Measurements from ENCODE around the gene ERICH4. TPM values are rescaled to one million over a fixed set of nuclear protein-coding genes. Genes with fewer than 3 reads are reported as not detected.
A peak's percentile ranks its signal among the peaks of the same experiment; 100 is the strongest.
"Not testable (repeated sequence)": the region's sequence is repeated elsewhere in the genome, so short reads cannot be mapped to it uniquely, and the experiment has no call there.

ERICH4 gene
- polyA plus RNA-seq, 4 donors = 2.3 to 6.3 (median 5.0) TPM

DNA sequence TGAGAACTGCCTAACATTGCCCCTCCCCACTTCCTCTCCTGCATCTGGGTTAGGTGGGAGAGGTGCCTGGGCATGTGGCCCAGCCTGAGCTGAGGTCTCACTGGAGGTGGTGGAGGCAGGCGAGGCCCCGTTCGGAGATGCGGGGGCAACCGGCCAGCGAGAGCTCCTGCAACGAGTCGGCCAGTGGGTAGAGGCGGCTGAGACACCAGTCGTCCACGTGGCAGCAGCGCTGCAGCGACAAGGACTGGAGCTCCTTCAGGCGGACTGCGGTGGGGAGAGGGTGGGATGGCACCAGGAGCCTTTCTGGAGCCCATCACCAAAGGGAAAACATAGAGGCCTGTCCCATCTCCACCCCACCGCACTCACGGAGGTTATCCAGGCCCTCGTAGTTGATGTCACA lies 9.8 kb upstream of the ERICH4 start:
- no peak for DNase-seq (ENCODE audit: low read depth in 4 of 4, low spot score in 3 of 4)

DNA sequence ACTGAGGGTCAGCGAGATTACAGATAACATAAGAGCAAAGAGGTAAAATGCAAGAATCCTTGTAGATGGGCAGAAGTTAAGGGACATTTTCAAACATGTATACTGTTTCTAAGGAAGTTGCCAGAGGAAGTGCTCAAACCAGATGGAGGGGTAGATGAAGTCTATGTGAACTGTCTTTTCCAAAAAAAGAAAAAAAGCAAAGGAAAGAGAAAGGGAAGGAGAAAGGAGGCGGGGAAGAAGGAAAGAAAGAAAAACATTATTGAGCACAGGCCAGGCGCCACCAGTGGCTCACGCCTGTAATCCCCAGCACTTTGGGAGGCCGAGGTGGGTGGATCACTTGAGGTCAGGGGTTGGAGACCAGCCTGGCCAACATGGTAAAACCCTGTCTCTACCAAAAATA lies 8.5 kb upstream of the ERICH4 start:
- no peak for DNase-seq (ENCODE audit: low read depth in 4 of 4, low spot score in 3 of 4)

DNA sequence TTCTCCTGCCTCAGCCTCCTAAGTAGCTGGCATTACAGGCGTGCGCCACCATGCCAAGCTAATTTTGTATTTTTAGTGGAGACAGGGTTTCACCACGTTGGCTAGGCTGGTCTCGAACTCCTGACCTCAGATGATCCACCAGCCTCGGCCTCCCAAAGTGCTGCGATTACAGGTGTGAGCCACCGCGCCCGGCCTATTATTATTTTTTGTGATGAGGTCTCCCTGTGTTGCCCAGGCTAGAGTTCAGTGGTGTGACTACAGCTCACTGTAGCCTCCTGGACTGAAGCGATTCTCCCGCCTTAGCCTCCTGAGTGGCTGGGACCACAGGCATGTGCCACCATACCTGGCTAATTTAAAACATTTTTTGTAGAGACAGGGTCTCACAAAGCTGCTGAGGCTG lies 7.6 kb upstream of the ERICH4 start:
- DNase-seq (ENCODE audit: low read depth in 4 of 4, low spot score in 3 of 4) = not testable (repeated sequence)

DNA sequence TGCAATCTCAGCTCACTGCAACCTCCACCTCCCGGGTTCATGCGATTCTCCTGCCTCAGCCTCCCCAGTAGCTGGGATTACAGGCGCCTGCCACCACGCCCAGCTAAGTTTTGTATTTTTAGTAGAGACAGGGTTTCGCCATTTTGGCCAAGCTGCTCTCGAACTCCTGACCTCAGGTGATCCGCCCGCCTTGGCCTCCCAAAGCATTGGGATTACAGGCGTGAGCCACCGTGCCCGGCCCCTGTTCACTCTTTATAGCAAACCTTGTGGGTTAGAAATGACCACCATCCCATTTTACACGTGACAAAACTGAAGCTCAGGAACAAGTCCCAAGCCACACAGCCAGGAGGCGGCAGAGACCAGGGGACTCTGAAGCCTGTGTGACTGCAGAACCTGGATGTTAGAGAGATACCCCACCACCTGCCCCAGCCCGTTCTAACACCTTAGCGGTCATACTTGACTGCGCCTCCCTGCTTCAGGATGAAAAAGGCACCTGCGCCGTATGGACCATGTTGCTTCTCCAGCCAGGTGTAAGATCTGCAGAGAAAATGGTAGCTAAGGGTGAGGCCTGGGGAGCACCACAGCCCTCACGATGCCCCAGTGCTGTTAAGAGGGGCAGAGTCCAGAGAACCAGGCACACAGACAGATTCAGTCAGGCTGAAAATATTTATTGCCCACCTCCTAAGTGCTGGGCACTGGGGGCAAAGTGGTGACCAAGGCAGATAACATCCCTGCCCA lies 6.9 kb upstream of the ERICH4 start:
- DNase-seq (ENCODE audit: low read depth in 4 of 4, low spot score in 3 of 4) = no peak

DNA sequence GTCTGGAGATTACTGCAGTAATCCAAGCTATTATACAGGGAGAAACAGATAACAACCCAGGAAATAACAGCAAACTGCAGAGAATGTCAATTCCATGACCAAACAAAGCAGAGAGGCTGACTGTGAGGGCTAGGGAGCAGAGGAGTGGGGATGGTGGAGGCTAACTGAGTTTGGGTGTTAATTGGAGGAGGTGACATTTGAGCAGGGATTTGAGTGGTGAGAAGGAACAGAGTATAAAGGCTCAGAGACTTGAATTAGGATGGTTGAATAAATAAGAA lies 6.3 kb upstream of the ERICH4 start:
- no peak for DNase-seq (ENCODE audit: low read depth in 4 of 4, low spot score in 3 of 4)

DNA sequence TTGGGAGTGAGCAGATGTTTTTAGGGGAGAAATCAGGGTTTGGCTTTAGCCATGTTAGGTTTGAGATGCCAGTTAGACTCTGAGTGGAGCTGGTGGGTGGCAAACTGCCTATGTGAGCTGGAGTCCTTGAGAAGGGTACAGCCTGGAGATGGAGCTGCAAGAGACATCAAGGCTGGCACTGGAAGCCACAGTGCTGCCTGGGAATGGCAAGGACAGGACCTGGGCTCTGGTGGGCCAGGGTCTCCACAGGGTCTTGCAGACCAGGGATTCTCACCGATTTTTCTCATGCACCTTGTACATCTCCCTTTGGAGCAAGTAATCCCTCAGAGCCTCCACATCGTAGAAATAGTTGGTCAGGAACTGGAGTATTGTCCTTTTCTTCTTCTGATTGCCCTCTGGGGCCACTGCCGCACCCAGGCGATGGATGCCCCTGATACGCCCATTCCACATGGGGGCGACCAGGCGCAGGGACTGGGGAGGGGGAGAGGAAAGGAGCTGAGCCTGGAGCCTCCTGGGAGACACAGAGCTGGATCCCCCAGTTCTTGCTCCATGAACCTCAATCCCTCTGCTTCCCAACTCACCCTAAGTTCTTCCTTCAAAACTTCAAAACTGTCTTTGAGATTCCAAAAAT lies 4.9 kb upstream of the ERICH4 start:
- DNase-seq (ENCODE audit: low read depth in 4 of 4, low spot score in 3 of 4) = no peak

DNA sequence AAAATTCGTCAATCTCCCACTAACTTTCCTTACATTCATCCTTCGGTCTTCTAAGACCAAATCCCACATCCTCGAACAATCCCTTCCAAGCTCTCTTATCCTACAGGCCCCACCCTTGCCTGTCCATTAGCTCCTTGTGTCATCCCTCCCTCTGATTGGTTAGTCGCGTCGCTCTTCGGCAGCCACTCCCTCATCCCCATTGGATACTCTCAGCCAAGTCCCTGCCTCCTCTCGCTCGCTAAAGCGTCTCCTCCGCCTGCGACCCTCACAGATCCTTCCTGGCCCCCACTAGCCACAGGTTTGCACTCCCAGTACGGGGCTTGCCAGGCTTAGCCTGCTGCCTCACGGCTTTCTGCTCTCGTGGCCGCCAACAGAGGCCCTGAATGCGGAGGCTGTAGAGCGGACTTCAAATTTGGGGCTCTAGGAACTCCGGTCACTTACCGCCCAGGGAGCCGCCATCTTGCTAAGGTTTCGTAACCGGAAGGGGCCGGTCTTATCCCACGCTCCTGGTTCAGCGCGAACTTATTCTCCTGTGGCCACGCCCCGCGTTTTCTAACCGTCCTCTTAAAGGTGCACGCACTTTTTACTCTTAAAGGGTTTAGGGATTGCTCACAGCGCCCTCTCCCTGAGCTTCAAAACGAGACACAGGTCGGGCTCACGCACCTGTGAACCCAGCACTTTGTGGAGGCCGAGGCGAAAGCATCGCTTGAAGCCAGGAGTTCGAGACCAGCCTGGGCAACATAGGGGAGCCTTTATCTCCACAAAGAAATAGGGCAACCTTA lies 3.3 kb upstream of the ERICH4 start, which contains the start of gene DMAC2:
Gene DMAC2 (minus strand): TSS at position 472 of the 782 bp plus-strand sequence. CDS start 13 bp downstream, at position 459.
- DNase-seq (ENCODE audit: low read depth in 4 of 4, low spot score in 3 of 4) = peak; percentile 93 to 96 (median 94)

DNA sequence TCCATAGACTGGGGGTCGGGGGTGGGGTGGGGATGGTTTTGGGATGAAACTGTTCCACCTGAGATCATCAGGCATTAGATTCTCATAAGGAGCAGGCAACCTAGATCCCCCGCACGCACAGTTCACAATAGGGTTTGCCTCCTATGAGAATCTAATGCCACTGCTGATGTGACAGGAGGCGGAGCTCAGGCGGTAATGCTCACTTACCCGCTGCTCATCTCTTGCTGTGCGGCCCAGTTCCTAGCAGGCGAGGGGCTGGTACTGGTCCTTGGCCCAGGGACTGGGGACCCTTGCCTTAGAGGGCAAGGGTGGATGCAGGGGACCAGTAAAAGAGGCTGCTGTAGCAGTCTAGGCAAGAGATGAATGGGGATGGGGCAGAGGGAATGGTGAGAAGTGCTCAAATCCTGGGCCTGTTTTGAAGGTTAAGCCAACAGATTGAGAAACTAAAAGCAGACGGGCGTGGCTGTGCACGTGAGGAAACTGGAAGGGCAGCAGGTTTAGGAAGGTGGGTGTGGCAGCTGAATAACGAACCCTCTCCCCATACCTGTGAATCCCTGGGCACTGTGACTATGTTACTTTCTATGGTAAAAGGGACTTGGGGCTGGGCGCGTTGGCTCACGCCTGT lies 1.5 kb upstream of the ERICH4 start:
- DNase-seq (ENCODE audit: low read depth in 4 of 4, low spot score in 3 of 4) = no peak

DNA sequence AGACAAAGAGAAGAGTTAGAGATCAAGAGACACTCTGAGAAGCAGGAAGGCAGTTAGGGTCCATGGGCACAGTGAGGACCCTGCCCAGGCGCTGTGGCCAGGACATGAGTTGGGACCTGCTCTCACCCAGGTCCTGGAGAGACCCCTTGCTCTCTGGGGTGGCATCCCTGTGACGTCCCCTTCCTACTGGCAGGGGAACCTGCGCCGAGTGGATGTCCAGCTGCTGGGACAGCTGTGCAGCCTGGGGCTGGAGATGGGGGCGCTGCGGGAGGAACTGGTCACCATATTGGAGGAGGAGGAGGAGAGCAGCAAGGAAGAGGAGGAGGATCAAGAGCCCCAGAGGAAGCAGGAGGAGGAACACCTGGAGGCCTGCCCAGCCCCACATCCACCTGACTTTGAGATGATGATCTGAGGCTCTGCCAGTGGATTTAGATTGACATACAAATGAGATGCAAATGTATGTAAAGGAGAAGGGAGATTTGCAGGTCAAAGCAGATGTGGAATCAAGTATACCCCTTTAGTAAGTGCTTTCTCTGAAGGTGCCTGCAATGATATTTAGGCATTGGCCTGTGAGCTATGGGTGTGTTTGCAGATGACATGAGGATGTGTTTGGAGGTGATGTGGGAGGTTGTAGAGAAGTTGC lies 978 bp downstream of the ERICH4 start:
- DNase-seq (ENCODE audit: low read depth in 4 of 4, low spot score in 3 of 4) = no peak

DNA sequence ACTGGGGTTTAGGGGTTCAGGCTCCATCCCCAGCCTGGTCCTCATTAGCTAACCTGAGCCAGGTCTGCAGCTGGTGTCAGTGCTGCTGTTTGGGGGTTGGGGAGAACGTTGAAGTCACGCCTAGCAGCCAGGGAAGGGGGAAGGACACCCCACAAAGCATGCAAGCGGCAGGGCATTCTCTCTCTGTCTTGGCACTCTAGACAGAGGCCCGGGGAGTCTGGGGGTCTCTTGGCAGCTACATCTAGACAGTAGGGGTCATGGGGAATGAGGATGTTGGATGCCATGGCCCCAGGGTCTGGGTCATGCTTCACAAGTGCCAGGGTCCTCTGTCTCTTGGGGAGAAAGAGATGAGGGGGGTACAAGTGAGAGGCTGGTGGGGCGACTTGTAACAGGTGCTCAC lies 2.6 kb downstream of the ERICH4 start:
- DNase-seq (ENCODE audit: low read depth in 4 of 4, low spot score in 3 of 4) = no peak

DNA sequence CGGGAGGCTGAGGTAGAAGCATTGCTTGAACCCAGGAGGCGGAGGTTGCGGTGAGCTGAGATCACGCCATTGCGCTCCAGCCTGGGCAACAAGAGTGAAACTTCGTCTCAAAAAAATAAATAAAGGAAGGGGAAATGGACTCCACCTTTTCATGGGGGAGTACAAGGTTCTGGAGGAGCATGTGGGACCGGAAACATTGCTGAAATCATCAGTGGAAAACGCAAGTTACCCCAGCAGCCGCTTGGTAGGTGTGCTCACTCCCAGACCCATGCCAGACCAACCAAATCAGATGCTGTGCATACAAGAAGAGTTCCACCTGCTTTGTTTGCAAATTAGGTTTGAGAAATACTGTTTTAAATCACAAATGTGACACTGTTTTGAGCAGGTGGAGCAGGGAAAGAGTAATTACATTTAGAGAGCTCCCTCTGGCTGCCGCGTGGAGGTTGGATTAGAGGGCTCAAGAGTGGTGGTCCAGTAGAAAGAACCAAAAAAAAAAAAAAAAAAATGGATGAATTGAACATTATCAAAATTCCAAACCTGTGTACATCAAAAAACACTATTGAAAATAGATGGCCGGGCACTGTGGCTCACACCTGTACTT lies 4.9 kb downstream of the ERICH4 start:
- no peak for DNase-seq (ENCODE audit: low read depth in 4 of 4, low spot score in 3 of 4)

DNA sequence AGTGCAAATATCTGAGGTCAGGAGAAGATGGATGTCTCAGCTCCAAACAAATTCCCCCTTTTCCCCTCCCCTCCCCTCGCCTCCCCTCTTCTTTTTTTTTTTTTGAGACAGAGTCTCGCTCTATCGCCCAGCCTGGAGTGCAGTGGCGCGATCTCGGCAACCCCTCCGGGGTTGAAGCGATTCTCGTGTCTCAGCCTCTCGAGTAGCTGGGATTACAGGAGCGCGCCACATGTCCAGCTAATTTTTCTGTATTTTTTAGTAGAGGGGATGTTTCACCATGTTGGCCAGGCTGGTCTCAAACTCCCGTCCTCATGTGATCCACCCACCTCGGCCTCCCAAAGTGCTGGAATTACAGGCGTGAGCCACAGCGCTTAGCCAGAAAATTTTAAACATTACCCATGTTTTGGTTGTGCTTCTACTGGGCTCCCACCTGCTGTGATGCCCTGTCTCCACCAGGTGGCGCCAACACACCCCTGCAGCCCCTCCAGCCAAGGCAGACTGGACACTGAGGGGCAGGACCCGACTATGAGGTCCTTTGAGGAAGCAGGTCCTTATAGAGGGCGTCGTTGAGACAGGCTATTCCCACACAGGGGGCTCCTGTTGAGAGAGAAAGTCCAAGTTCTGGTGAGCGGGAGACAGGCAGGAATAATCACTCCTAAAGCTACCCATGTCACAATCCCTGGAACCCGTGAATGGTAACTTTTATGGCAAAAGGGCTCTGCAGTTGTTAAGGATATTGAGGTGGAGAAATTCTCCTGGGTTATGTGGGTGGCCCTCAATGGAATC lies 6.3 kb downstream of the ERICH4 start:
- peak in 2 of 4 donors; percentile 54 for DNase-seq (ENCODE audit: low read depth in 4 of 4, low spot score in 3 of 4)

DNA sequence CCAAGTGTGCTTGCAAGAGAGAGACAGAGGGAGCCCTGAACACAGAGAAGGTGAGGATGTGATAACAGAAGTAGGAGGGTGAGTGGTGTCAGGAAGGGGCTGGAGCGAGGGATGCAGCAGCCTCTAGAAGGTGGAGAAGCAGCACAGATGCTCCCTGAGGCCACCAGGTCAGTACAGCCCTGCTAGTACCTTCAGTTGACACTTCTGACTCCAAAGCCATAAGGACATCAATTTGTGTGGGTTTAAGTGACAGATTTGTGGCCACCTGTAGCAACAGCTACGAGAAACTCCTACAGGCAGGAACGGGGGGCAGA lies 6.9 kb downstream of the ERICH4 start:
- DNase-seq (ENCODE audit: low read depth in 4 of 4, low spot score in 3 of 4) = no peak

DNA sequence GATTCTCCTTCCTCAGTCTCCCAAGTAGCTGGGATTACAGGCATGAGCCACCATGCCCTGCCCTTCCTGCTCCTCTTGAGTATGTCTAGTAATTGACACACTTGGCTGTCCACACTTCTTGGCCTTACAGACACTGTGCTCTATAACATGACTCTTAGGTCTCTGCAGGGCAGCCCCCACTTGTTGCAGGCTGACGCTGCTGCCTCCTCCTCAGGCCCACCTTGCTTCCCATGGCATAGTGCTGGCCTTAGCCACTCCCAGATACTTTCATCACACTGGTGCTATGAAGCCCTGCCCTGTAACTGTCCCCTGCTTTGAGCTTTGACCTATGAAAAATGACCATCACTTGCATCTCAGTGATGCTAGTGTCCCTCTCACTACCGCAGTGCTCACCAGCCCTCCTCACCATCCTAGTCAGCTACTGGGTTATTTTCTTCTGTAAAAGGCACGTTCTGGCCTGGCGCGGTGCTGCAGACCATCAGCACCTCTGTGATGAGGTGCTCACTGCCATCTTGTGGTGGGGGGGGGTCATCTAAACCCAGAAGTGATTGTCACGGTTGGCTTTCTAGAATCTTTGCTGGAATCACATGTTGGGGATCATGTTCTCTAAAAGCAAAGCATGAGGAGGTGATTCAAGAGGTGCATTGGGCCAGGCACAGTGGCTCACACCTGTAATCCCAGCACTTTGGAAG lies 9.8 kb downstream of the ERICH4 start:
- no peak for DNase-seq (ENCODE audit: low read depth in 4 of 4, low spot score in 3 of 4)

DNA sequence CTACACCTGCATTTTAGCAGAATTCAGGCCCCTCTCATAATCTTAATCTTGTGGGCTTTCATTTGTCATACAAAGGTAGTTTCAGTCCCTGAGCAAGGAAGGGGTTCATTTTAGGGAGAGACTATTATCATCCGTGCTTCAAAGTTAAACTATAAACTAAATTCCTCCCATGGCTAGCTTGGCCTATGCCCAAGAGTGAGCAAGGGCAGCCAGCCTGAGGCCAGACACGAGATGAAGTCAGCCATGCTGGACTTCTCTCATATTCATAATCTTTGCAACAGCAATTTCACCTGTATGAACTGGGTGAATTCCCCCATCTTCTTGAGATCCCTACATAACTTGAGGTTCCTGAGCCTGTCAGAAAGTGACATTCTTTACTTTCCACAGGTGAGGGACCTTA lies 13.0 kb downstream of the ERICH4 start:
- no peak for DNase-seq (ENCODE audit: low read depth in 4 of 4, low spot score in 3 of 4)

DNA sequence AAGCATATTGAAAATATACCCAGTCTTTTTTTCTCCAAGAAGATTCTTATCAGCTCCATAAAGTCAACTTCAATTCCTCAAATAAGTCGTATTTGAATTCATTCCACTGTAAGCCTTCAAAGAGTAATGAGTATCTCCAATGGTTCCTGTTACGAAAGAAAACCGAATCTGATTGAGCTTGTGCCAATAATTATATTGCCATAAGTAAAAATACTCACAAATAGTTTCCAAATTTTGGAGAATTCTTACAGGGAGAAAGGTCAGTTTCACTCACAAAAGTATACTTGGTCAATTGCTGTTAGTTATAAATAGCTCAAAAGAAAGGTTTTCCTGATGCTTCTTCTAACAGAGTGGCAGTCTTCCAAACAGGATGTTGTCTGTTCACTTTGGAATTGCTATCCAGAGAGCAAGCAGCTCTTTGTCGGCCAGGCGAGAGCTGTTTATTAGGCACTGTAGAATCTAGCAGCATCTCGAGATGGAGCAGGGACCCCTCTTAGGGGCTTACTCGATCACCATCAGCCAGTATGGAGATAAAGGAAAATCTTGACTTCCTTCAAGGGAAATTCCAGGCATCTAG lies 13.5 kb downstream of the ERICH4 start:
- no peak for DNase-seq (ENCODE audit: low read depth in 4 of 4, low spot score in 3 of 4)

DNA sequence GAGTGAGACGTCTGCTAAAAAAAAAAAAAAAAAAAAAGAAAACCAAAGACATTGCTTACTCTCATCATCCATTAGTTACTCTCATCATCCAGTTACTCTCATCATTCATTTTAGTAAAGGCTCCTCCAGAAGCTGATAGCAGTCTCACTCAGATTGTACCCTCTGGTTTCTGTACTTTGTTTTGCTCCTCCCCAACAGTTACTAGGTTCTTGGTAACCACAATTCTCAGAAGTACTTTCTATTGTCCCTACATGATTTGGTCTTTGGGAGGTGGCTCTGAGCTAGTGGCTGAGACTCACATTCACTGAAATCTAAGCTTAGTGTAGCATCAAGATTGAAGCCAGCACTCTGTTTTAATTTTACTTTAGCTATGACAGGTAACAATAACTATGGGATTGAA lies 14.3 kb downstream of the ERICH4 start:
- DNase-seq (ENCODE audit: low read depth in 4 of 4, low spot score in 3 of 4) = no peak

DNA sequence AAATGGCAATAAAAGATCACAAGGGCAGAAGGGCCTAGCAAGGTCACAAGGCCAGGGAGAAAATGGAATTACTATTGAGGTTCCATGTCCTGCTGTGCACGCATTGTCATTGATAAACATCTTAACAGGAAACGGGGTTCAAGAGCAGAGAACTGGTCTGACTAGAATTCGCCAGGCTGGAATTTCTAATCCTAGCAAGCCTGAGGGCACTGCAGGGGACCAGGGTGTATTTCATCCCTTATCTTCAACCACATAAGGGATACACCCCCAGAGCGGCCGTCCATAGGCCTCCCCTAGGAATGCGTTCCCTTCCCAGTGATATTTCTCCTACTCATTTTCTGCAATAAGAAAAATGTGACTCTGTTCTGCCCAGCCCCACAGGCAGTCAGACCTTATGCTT lies 19.5 kb downstream of the ERICH4 start:
- DNase-seq (ENCODE audit: low read depth in 4 of 4, low spot score in 3 of 4) = no peak

Data from right renal pelvis (tissue), 4 donors.